MCF 10A (cell line): ENCODE data around the gene RYR1. TPM values are rescaled to one million over a fixed set of nuclear protein-coding genes. Genes with fewer than 3 reads are reported as not detected.

ENCODE experiments used
- BruUV-seq: library from RNA; stranded (reverse); fragments of 400-500 nt; replicated peaks from 2 replicates; lab custom pipeline; 2021; lab: Mats Ljungman, UMichigan
- CTCF ChIA-PET: fragments of 300-600 bp; sonication (Branson Sonifier 250); formaldehyde crosslinking; extraction: SDS; loops from one replicate; lab custom pipeline; 2021; ENCODE audit warnings: antibody characterized with exemption, inconsistent platforms; lab: Yijun Ruan, JAX
- POLR2A ChIA-PET: fragments of 300-600, 350-650 bp; sonication (Branson Sonifier 250); formaldehyde crosslinking; extraction: SDS; loops from one replicate; lab custom pipeline; 2020; ENCODE audit warnings: antibody characterized with exemption, inconsistent platforms; lab: Yijun Ruan, JAX
- DNase-seq: peaks from one replicate; pipeline ENCODE4 v3.0.0-alpha.2; 2018; ENCODE audit not compliant: unreplicated experiment
- H3K27ac Mint-ChIP-seq: one replicate; pipeline ENCODE4 v1.8.0; 2022; ENCODE audit warnings: mild to moderate bottlenecking, low read depth, mixed read lengths; ENCODE audit not compliant: unreplicated experiment
- H3K27me3 Mint-ChIP-seq: one replicate; pipeline ENCODE4 v1.8.0; 2022; ENCODE audit warnings: mixed read lengths; ENCODE audit not compliant: insufficient read depth, unreplicated experiment
- H3K36me3 Mint-ChIP-seq: one replicate; pipeline ENCODE4 v1.8.0; 2022; ENCODE audit warnings: mild to moderate bottlenecking, moderate library complexity, mixed read lengths; ENCODE audit not compliant: insufficient read depth, unreplicated experiment
- H3K4me1 Mint-ChIP-seq: one replicate; pipeline ENCODE4 v1.8.0; 2022; ENCODE audit warnings: mixed read lengths; ENCODE audit not compliant: insufficient read depth, unreplicated experiment
- H3K4me3 Mint-ChIP-seq: one replicate; pipeline ENCODE4 v1.8.0; 2022; ENCODE audit warnings: mild to moderate bottlenecking, moderate library complexity, mixed read lengths; ENCODE audit not compliant: unreplicated experiment
- H3K9me3 Mint-ChIP-seq: one replicate; pipeline ENCODE4 v1.8.0; 2022; ENCODE audit warnings: mixed read lengths; ENCODE audit not compliant: unreplicated experiment
- intact Hi-C: fragments of 100-400 bp; cut with micrococcal nuclease; formaldehyde crosslinking; loops from 2 replicates; pipeline ENCODE4 v1.14.1; 2022
- total RNA-seq: library from RNA; stranded (reverse); gene quantifications from 2 replicates; pipeline ENCODE4 v1.2.3, GENCODE V29; 2022
- TF ChIP-seq, protein P1 (sequence below): fragments of 200-600 bp; IDR thresholded peaks from one replicate; pipeline ENCODE4 v1.8.0; 2022; ENCODE audit warnings: antibody characterized with exemption, mild to moderate bottlenecking; ENCODE audit not compliant: unreplicated experiment

RYR1 gene
- total RNA-seq, 1 experiment from 2014 or later, result 0.28 TPM

GRCh38 chr19:38399537-38399936 lies 34.0 kb upstream of the RYR1 start:
- Mint-ChIP-seq H3K36me3 (peaks cover 6% of the 10 kb centered on the region), H3K9me3 (no peaks in the 10 kb centered on the region), H3K27me3 (no peaks in the 10 kb centered on the region), H3K4me3 (no peak overlapping the region), H3K4me1 (no peaks in the 10 kb centered on the region), H3K27ac (no peak overlapping the region)
- TF ChIP-seq, protein P1, sequence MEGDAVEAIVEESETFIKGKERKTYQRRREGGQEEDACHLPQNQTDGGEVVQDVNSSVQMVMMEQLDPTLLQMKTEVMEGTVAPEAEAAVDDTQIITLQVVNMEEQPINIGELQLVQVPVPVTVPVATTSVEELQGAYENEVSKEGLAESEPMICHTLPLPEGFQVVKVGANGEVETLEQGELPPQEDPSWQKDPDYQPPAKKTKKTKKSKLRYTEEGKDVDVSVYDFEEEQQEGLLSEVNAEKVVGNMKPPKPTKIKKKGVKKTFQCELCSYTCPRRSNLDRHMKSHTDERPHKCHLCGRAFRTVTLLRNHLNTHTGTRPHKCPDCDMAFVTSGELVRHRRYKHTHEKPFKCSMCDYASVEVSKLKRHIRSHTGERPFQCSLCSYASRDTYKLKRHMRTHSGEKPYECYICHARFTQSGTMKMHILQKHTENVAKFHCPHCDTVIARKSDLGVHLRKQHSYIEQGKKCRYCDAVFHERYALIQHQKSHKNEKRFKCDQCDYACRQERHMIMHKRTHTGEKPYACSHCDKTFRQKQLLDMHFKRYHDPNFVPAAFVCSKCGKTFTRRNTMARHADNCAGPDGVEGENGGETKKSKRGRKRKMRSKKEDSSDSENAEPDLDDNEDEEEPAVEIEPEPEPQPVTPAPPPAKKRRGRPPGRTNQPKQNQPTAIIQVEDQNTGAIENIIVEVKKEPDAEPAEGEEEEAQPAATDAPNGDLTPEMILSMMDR, result no peak
- intact Hi-C loops, result no loop called here
- POLR2A ChIA-PET, result interaction anchor here (1.6 kb wide), 1 partner anchor 10 kb away, joined by 5 read pairs; no protein-coding TSS in a partner anchor
- BruUV-seq, result no TSS peak
- CTCF ChIA-PET, result interaction anchor here (0.6 to 0.9 kb wide), 2 partner anchors 532 to 928 kb away, joined by 3 to 4 read pairs; partner anchors contain the start of gene MRPS12
- DNase-seq, result no peak

- no peaks in the 10 kb centered on the region for H3K4me1 Mint-ChIP-seq
- ChIA-PET CTCF (interaction anchor here (0.7 kb wide), 1 partner anchor 1278 kb away, joined by 3 read pairs; no protein-coding TSS in a partner anchor), POLR2A (no interaction called here)
- no TSS peak for BruUV-seq
- no peak overlapping the region for H3K27ac Mint-ChIP-seq
- H3K36me3 Mint-ChIP-seq, result peaks cover 6% of the 10 kb centered on the region
- H3K9me3 Mint-ChIP-seq, result no peaks in the 10 kb centered on the region
- TF ChIP-seq, protein P1, result no peak
- DNase-seq, result no peak
- no peaks in the 10 kb centered on the region for H3K27me3 Mint-ChIP-seq
- H3K4me3 Mint-ChIP-seq, result no peak overlapping the region
- intact Hi-C loops, result loop anchor here (10.0 kb wide), 1 partner anchor 156 kb away; no protein-coding TSS in a partner anchor
These were observed 33.1 kb upstream of the RYR1 start for GRCh38 chr19:38400361-38400760.

GRCh38 chr19:38401148-38401547 lies 32.3 kb upstream of the RYR1 start:
- Mint-ChIP-seq H3K27me3 (no peaks in the 10 kb centered on the region), H3K4me3 (no peak overlapping the region), H3K36me3 (peaks cover 6% of the 10 kb centered on the region), H3K4me1 (no peaks in the 10 kb centered on the region), H3K27ac (no peak overlapping the region), H3K9me3 (no peaks in the 10 kb centered on the region)
- intact Hi-C loops, result loop anchor here (10.0 kb wide), 1 partner anchor 156 kb away; no protein-coding TSS in a partner anchor
- no peak for DNase-seq
- POLR2A ChIA-PET, result interaction anchor here (2.8 kb wide), 1 partner anchor 27 kb away, joined by 17 read pairs; the partner anchor contains the start of gene PSMD8
- CTCF ChIA-PET, result interaction anchor here (0.7 kb wide), 1 partner anchor 1277 kb away, joined by 3 read pairs; no protein-coding TSS in a partner anchor
- TF ChIP-seq, protein P1, result no peak
- no TSS peak for BruUV-seq

GRCh38 chr19:38402623-38402966 lies 30.9 kb upstream of the RYR1 start:
- ChIA-PET POLR2A (interaction anchor here (0.6 to 2.8 kb wide), 21 partner anchors 11 to 1185 kb away, joined by 3 to 17 read pairs (median 3); partner anchors contain the start of genes ECH1, GGN, MRPS12 and NFKBIB), CTCF (interaction anchor here (0.5 to 2.4 kb wide), 38 partner anchors 10 to 1754 kb away, joined by 3 to 15 read pairs (median 4); partner anchors contain the start of genes MRPS12, PSMD8 and SARS2)
- H3K9me3 Mint-ChIP-seq, result no peaks in the 10 kb centered on the region
- H3K27me3 Mint-ChIP-seq, result no peaks in the 10 kb centered on the region
- BruUV-seq, result no TSS peak
- peak overlapping the region; percentile 90 for H3K4me3 Mint-ChIP-seq
- intact Hi-C loops, result loop anchor here (1.0 to 10.0 kb wide), 4 partner anchors 13 to 550 kb away; no protein-coding TSS in a partner anchor
- peak overlapping the region; percentile 95 for H3K27ac Mint-ChIP-seq
- TF ChIP-seq, protein P1, result no peak
- no peak for DNase-seq
- H3K36me3 Mint-ChIP-seq, result peaks cover 9% of the 10 kb centered on the region
- H3K4me1 Mint-ChIP-seq, result no peaks in the 10 kb centered on the region
